ENCODE results near the gene ANKMY1.

ANKMY1 gene

DNA sequence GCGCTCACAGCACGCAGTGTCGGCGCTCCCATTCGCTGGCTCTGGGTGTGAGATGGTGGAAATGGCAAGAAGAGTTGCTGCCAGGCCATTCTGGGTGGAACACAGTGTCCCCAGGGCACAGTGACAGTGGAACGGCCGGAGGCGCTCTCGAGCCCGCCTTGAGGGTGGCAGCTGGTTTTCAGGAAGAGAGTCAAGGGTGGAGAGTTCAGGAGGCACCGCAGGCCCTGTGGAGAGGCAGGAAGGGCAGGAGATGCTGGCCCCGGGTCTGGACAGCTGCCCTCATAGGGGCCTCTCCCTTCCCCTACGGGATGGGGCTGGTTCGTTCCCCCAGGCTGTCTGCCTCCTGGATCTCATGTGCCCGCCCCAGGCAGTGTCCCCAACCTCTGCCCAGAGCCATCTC lies 109.9 kb downstream of the ANKMY1 start:
- DNase-seq (ENCODE audit: low read depth) = no peak

DNA sequence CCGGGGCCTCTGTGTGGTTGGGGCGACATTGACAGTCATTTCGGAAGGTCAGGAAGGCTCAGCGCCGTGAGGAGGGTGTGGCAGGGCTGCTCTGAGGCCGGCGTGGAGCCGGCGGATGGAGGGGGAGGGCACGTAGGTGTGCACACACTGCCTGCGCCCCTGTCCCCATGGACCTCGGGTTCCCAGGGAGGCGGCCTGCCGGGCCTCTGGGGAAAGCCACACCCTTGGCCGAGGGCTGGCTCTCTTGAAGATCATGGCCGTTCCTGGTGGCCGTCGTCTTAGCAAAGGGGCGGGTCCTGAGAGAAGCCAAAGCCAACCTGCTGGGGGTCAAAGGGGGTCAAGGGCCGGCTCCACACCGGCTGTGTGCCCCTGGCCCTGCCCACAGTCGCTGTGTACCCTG lies 110.5 kb downstream of the ANKMY1 start:
- DNase-seq (ENCODE audit: low read depth) = no peak

DNA sequence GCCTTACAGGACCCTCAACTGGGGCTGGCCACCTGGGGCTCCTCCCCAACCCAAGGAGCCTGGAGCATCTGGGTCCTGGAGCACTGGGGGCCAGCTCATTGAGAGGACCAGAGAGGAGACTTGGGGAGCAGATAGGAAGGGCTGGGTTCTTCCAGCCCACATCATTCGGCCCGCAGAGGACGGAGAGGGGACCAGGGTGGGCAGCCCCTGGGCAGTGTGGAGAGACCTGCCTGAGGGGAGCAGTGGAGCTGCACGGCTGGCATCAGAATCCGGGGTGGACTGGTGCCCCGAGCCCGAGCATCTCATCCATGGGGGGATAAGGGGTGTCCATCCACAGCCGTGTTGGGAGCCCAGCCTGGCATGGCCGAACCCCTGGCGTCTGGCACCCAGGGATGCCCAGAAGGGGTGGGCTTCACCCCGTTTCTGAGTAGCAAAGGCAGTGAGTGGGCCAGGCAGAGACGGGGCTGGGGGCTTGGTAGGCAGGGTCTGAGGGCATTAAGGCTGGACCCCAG lies 111.1 kb downstream of the ANKMY1 start:
- no peak for DNase-seq (ENCODE audit: low read depth)

- no peak for DNase-seq (ENCODE audit: low read depth)
These were observed 111.7 kb downstream of the ANKMY1 start for GRCh38 chr2:240445961-240446663.

- no peak for DNase-seq (ENCODE audit: low read depth)
These were observed 113.3 kb downstream of the ANKMY1 start for GRCh38 chr2:240444464-240444863.

- DNase-seq (ENCODE audit: low read depth) = peak; percentile 32
These were observed 113.9 kb downstream of the ANKMY1 start for GRCh38 chr2:240443891-240444301.

DNA sequence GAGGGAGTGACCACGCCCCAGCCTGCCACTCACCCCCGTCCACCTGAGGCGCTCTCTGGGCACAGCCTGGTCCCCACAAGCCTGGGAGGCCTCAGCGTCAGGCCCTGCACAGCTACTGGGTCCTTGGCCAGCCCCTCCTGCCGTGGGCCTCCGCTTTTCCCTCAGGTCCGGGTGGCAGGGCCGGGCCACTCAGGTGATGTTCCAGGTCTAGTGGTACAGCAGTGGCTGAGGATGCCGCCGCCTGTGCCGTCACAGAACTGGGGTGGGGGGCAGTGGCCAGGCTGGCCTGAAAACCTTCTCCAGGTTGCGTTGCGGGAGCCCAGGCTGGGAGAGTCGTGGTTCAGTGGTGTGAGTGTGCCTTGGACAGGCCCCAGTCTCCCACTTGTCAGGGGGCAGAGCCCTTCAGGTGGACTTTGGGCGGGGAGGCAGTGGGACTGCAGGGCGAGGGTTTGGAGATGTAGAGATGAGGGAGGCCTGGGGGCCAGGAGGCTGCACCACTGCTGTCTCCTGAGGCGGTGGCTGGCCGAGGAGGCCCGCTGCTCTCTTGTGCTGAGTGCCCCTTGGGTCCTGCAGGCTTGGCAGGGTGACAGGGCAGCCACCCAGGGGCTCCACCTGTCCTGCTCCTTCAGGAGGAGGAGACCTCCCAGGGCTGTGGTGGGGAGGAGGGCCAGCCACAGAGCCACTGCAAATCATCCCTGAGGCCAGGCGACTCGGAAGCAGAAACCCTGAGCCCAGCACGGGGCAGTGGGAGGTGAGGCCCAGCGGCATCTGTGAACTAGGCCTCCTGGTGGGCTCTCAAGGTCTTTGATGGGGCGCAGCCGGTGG lies 114.7 kb downstream of the ANKMY1 start:
- DNase-seq (ENCODE audit: low read depth) = no peak

DNA sequence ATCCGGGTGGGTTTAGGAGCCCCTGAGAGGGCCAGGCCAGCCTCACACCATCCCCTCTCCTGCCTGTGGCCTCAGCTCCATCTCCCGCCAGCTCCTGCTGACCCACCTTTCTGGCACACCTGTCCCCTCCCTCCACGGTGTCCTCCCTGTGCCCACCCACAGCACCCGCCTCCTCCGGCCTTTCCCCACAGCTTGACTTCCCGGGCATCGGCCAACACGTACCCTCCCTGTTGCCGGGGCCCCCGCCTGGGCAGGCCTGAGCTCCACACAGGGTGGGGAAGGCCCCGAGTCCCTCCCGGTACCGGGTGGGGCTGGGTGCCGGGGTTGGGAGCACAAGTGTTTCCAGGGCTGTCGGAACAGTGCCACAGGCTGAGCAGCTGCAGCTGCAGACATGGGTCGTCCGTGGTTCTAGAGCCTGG lies 115.8 kb downstream of the ANKMY1 start:
- DNase-seq (ENCODE audit: low read depth) = no peak

- no peak for DNase-seq (ENCODE audit: low read depth)
These were observed 116.3 kb downstream of the ANKMY1 start for GRCh38 chr2:240441326-240441992.

GRCh38 chr2:240440704-240441320 lies 117.0 kb downstream of the ANKMY1 start:
- DNase-seq (ENCODE audit: low read depth) = no peak

GRCh38 chr2:240440251-240440650 lies 117.5 kb downstream of the ANKMY1 start:
- DNase-seq (ENCODE audit: low read depth) = no peak

GRCh38 chr2:240439698-240440151 lies 118.1 kb downstream of the ANKMY1 start:
- no peak for DNase-seq (ENCODE audit: low read depth)

DNA sequence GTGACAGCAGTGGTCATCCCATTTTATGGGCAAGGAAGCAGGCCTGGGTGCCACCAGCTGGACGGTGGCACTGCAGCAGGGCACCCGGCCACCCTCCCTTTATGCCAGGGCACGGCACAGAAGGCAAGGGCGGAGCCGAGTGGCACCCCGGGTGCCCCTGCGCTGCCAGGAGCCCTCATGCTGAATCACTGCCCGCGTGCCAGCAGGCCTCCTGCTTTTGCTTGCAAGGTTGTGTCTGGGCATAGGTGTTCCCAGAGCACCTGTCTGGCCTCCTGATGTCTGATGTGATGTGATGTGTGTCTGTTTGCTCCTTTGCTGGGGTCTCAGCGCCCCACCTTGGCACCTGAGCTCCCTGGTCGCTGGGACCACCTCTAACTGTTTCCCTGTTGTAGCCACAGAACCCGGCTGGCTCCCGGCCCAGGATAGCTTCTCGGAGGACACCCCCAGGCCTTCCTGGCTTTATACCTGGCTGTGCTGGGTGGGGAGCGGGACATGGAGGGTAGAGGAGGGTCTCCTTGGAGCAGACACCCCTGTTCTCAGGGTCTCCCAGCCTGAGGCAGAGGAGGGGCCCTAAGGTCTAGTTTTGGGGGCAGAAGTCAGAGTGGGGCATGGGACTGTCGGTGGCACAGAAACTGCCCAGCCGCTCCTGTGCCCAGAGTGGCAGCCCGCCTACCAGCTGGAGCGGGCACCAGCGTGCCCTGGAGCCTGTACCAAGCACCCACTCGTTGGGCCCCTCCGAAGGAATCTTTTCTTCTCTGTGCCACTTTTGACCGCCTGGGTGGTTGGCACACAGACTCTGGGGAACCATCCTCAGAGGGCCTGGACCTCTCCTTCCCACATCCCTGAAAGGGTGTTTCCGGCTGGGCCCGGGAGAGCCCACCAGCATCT lies 118.7 kb downstream of the ANKMY1 start:
- no peak for DNase-seq (ENCODE audit: low read depth)

GRCh38 chr2:240437861-240438809 lies 119.7 kb downstream of the ANKMY1 start:
- peak; percentile 45 for DNase-seq (ENCODE audit: low read depth)

DNA sequence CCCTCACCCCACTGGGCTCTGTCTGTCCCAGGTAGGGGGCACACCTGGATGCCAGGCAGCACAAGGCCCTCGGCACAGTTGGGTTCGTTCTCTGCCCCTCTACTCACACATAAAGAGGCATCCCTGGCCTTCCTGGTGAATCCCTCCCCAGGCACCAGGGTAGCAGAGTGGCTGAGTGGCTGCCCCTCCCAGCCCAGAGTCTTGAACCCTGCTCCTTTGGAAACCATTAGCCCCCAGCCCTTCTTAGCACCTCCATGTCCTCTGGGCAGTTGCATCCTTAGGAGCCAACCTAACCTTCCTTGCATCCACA lies 120.3 kb downstream of the ANKMY1 start:
- no peak for DNase-seq (ENCODE audit: low read depth)

GRCh38 chr2:240436683-240437550 lies 120.9 kb downstream of the ANKMY1 start:
- peak; percentile 40 for DNase-seq (ENCODE audit: low read depth)

DNA sequence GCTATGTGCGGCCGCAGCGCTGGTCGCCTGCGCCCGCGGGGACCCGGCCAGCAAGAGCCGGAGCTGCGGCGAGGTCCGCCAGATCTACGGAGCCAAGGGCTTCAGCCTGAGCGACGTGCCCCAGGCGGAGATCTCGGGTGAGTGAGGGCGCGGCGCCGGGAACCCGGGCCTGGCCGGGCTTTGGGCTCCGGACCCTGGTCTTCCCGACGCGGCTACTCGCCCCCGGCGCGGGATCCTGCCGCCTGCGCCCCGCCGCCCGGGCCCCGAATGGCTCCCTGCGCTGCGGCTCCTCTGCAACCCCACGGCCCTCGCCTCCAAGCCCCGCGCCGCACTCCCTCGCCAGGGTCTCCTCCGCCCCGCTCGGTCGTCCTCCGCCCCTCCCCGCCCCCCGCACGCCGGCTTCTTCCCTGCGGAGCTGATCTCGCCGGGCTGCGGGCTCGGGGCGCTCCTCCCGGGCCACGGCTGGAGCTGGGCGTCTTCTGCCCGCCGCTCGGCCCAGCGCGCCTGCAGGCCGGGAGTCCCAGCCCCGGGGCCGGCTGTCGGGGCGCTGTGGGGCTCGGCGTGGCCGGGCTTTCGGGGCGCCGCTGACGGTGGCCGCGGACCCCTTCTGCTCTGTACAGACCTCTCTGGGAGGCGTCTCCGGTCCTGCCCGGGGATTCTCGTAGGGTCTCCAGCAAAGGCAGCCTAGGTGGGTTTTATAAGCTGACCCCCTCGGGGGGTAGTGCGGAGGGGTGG lies 121.7 kb downstream of the ANKMY1 start:
- peak; percentile 44 for DNase-seq (ENCODE audit: low read depth)

- DNase-seq (ENCODE audit: low read depth) = peak; percentile 82
These were observed 122.3 kb downstream of the ANKMY1 start, which contains the start of gene GPC1 for GRCh38 chr2:240435457-240435947. Gene GPC1, plus strand, starts transcription at chr2:240435663. Its CDS starts 256 bp downstream, at chr2:240435919.
